MCF 10A (cell line): ENCODE data around the gene RERG. TPM values are rescaled to one million over a fixed set of nuclear protein-coding genes. Genes with fewer than 3 reads are reported as not detected.

Experiments used
- BruUV-seq: library from RNA; stranded (reverse); fragments of 400-500 nt; replicated peaks from 2 replicates; lab custom pipeline; 2021; lab: Mats Ljungman, UMichigan
- CTCF ChIA-PET: fragments of 300-600 bp; sonication (Branson Sonifier 250); formaldehyde crosslinking; extraction: SDS; loops from one replicate; lab custom pipeline; 2021; ENCODE audit warnings: antibody characterized with exemption, inconsistent platforms; lab: Yijun Ruan, JAX
- POLR2A ChIA-PET: fragments of 300-600, 350-650 bp; sonication (Branson Sonifier 250); formaldehyde crosslinking; extraction: SDS; loops from one replicate; lab custom pipeline; 2020; ENCODE audit warnings: antibody characterized with exemption, inconsistent platforms; lab: Yijun Ruan, JAX
- DNase-seq: peaks from one replicate; pipeline ENCODE4 v3.0.0-alpha.2; 2018; ENCODE audit not compliant: unreplicated experiment
- H3K27ac Mint-ChIP-seq: one replicate; pipeline ENCODE4 v1.8.0; 2022; ENCODE audit warnings: mild to moderate bottlenecking, low read depth, mixed read lengths; ENCODE audit not compliant: unreplicated experiment
- H3K27me3 Mint-ChIP-seq: one replicate; pipeline ENCODE4 v1.8.0; 2022; ENCODE audit warnings: mixed read lengths; ENCODE audit not compliant: insufficient read depth, unreplicated experiment
- H3K36me3 Mint-ChIP-seq: one replicate; pipeline ENCODE4 v1.8.0; 2022; ENCODE audit warnings: mild to moderate bottlenecking, moderate library complexity, mixed read lengths; ENCODE audit not compliant: insufficient read depth, unreplicated experiment
- H3K4me1 Mint-ChIP-seq: one replicate; pipeline ENCODE4 v1.8.0; 2022; ENCODE audit warnings: mixed read lengths; ENCODE audit not compliant: insufficient read depth, unreplicated experiment
- H3K4me3 Mint-ChIP-seq: one replicate; pipeline ENCODE4 v1.8.0; 2022; ENCODE audit warnings: mild to moderate bottlenecking, moderate library complexity, mixed read lengths; ENCODE audit not compliant: unreplicated experiment
- H3K9me3 Mint-ChIP-seq: one replicate; pipeline ENCODE4 v1.8.0; 2022; ENCODE audit warnings: mixed read lengths; ENCODE audit not compliant: unreplicated experiment
- intact Hi-C: fragments of 100-400 bp; cut with micrococcal nuclease; formaldehyde crosslinking; loops from 2 replicates; pipeline ENCODE4 v1.14.1; 2022
- total RNA-seq: library from RNA; stranded (reverse); gene quantifications from 2 replicates; pipeline ENCODE4 v1.2.3, GENCODE V29; 2022
- TF ChIP-seq, protein P1 (sequence below): fragments of 200-600 bp; IDR thresholded peaks from one replicate; pipeline ENCODE4 v1.8.0; 2022; ENCODE audit warnings: antibody characterized with exemption, mild to moderate bottlenecking; ENCODE audit not compliant: unreplicated experiment

The RERG gene
- total RNA-seq, 1 experiment from 2014 or later = 16.5 TPM

GRCh38 chr12:15118955-15119354 is 102.3 kb downstream of the RERG start:
- ChIA-PET POLR2A (no interaction called here), CTCF (no interaction called here)
- Mint-ChIP-seq H3K9me3 (no peaks in the 10 kb centered on the region), H3K4me1 (no peaks in the 10 kb centered on the region), H3K36me3 (peaks cover 6% of the 10 kb centered on the region), H3K27me3 (no peaks in the 10 kb centered on the region), H3K27ac (no peak overlapping the region), H3K4me3 (no peak overlapping the region)
- DNase-seq = peak; percentile 2
- BruUV-seq = no TSS peak
- intact Hi-C loops = no loop called here
- TF ChIP-seq, protein P1, sequence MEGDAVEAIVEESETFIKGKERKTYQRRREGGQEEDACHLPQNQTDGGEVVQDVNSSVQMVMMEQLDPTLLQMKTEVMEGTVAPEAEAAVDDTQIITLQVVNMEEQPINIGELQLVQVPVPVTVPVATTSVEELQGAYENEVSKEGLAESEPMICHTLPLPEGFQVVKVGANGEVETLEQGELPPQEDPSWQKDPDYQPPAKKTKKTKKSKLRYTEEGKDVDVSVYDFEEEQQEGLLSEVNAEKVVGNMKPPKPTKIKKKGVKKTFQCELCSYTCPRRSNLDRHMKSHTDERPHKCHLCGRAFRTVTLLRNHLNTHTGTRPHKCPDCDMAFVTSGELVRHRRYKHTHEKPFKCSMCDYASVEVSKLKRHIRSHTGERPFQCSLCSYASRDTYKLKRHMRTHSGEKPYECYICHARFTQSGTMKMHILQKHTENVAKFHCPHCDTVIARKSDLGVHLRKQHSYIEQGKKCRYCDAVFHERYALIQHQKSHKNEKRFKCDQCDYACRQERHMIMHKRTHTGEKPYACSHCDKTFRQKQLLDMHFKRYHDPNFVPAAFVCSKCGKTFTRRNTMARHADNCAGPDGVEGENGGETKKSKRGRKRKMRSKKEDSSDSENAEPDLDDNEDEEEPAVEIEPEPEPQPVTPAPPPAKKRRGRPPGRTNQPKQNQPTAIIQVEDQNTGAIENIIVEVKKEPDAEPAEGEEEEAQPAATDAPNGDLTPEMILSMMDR = no peak

DNA sequence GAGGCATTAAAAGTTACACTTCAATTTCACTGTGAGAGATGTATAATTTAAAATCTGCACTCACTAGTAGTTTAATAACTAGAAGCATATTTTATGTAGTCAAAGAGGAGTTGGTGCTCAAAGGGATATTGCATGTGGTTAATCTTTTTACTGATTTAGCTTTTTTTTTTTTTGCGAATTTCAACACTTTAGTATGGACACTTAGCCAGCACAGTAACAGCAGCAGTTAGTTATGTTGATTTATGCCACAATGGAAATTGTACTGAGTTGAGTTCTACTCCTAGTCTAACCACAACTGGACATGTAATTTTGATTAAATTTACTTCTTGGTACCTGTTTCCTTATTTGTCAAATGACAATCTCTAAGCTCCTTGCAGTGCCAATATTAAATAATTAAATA is 104.2 kb downstream of the RERG start:
- H3K36me3 Mint-ChIP-seq = peaks cover 6% of the 10 kb centered on the region
- H3K4me1 Mint-ChIP-seq = no peaks in the 10 kb centered on the region
- H3K27me3 Mint-ChIP-seq = no peaks in the 10 kb centered on the region
- DNase-seq = no peak
- CTCF ChIA-PET = interaction anchor here (0.6 kb wide), 1 partner anchor 11 kb away, joined by 4 read pairs; no protein-coding TSS in a partner anchor
- intact Hi-C loops = no loop called here
- H3K27ac Mint-ChIP-seq = no peak overlapping the region
- TF ChIP-seq, protein P1 = no peak
- no TSS peak for BruUV-seq
- no peaks in the 10 kb centered on the region for H3K9me3 Mint-ChIP-seq
- POLR2A ChIA-PET = no interaction called here
- no peak overlapping the region for H3K4me3 Mint-ChIP-seq

DNA sequence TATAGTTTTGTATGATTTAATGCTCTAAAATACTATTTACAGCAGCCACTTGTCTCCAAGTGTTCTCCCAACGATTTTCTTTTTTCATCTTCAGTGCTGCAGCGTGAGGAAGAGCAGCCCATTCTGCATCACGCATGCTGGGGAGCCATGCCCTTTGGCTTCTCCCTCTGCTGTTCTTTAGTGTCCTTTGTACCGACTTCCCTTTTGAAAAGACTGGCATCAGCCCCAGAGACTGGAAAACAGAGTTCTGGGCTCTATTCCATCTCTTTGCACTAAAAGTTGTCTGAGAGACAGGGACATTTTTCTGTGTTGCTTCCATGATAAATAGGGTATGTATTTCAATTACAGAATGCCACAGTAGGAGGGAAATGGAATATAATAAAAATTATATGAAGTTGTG is 105.1 kb downstream of the RERG start:
- Mint-ChIP-seq H3K4me1 (no peaks in the 10 kb centered on the region), H3K27me3 (no peaks in the 10 kb centered on the region), H3K4me3 (no peak overlapping the region), H3K36me3 (peaks cover 5% of the 10 kb centered on the region), H3K9me3 (no peaks in the 10 kb centered on the region), H3K27ac (no peak overlapping the region)
- CTCF ChIA-PET = interaction anchor here (0.7 kb wide), 1 partner anchor 80 kb away, joined by 3 read pairs; no protein-coding TSS in a partner anchor
- DNase-seq = no peak
- BruUV-seq = no TSS peak
- TF ChIP-seq, protein P1 = no peak
- POLR2A ChIA-PET = no interaction called here
- intact Hi-C loops = no loop called here

- no peak overlapping the region for H3K27ac Mint-ChIP-seq
- intact Hi-C loops = no loop called here
- DNase-seq = no peak
- ChIA-PET CTCF (no interaction called here), POLR2A (no interaction called here)
- no TSS peak for BruUV-seq
- no peaks in the 10 kb centered on the region for H3K27me3 Mint-ChIP-seq
- H3K36me3 Mint-ChIP-seq = peaks cover 5% of the 10 kb centered on the region
- no peaks in the 10 kb centered on the region for H3K4me1 Mint-ChIP-seq
- H3K4me3 Mint-ChIP-seq = no peak overlapping the region
- no peaks in the 10 kb centered on the region for H3K9me3 Mint-ChIP-seq
- TF ChIP-seq, protein P1 = no peak
These were observed 105.8 kb downstream of the RERG start for GRCh38 chr12:15115434-15115833.
